ENCODE measurements around the gene B3GNT5. TPM values are rescaled to one million over a fixed set of nuclear protein-coding genes. Genes with fewer than 3 reads are reported as not detected.

The B3GNT5 gene
- total RNA-seq, 1 experiment from 2014 or later: 0.21 TPM

Small RNA genes lying within 50 kb of the gene (small RNA-seq; reads per million reads assigned to genes)
- gene RNA5SP151: 0 reads per million in 2 experiments

Other genes starting within 250 kb of the B3GNT5 start
- gene MCCC1, start 153.8 kb upstream of the B3GNT5 start, total RNA-seq (2014; rRNA removed; shearing (Covaris generic)): 28.3 and 30.7 TPM in 2 replicates
- 0.13 and 0.35 TPM in 2 replicates for gene LAMP3, start 90.5 kb upstream of the B3GNT5 start, total RNA-seq (2014; rRNA removed; shearing (Covaris generic))
- 0.79 and 1.0 TPM in 2 replicates for gene MCF2L2, start 175.4 kb downstream of the B3GNT5 start, total RNA-seq (2014; rRNA removed; shearing (Covaris generic))